GM21737 (cell line): ENCODE data around the gene LRP3.
"Not testable (repeated sequence)": the region's sequence is repeated elsewhere in the genome, so short reads cannot be mapped to it uniquely, and the experiment has no call there.

Experiments
- ATAC-seq: cut with Tn5 transposase; IDR thresholded peaks from one replicate; pipeline ENCODE4 v1.9.1; 2021; ENCODE audit warnings: mild to moderate bottlenecking, moderate library complexity; ENCODE audit not compliant: unreplicated experiment

LRP3 gene

DNA sequence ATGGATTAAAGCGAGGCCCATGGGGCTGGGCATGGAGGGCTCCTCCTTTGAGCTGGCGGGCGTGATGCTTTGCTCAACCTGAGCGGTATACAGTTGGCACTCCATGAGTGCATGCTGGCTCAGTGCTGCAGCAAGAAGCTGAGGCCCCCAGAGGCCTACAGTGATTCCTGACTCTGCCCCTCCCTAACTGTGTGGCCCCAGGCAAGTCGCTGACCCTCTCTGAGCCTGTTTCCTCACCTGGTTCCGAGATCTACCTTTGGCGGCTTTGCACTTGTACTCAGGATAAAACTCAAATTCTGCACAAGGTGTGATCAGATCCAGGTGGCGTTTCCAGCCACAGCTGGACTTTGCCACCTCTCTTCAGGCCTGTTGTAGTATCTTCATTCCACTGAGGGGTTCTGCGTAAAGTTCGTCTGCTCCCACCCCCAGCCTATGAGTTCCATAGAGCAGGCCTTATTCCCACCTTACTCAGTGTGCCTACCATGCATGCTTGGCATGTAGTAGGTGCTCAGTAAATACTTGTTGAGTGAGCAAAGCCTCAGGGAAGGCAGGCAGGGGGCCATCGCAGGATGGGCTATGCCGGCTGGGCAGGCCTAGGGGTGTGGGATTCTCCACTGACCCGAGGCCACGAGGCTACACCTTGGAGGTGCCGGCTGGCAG is 7.9 kb downstream of the LRP3 start:
- ATAC-seq: no peak

DNA sequence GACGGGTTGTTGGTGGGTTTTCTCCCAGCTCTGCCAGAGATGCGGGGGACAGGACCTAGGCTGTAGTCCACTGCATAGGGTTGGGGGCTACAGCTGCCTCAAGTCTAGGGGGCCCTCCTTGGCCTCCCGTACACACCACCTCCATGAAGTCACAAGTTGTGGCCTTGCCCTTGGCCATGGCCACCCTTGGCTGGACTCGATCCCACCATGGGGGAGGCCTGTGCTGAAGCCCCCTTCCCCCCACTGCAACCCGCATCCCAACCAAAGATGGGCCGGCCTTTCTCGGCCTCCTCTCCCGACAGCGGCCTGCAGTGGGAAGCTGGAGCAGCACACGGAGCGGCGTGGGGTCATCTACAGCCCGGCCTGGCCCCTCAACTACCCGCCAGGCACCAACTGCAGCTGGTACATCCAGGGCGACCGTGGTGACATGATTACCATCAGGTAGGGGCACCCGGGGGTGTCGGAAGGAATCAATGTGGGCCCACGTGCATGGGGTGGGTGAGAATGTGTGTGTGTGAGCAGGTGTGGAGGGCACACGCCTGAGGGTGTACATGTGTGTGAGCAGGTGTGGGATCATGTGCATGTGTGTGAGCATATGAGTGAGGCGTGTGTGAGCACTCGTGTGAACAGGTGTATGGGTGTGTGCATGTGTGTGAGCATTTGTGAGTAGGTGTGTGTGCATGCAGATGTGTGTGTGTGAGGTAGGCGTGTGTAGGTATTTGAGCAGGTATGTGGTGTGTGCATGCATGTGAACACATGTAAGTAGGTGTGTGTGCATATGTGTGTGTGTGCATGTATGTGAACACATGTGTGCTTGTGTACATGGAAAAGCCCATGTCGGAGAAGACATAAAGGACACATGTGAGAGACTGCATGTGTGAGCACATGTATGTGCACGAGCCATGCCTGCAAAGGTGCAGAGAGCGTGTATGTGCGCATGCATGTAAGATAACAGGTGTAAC is 8.7 kb downstream of the LRP3 start:
- no peak for ATAC-seq

- ATAC-seq: no peak
Measured at GRCh38 chr19:33203529-33203928, 9.4 kb downstream of the LRP3 start.

GRCh38 chr19:33204136-33204973 is 10.2 kb downstream of the LRP3 start:
- no peak for ATAC-seq

GRCh38 chr19:33205110-33205509 is 11.0 kb downstream of the LRP3 start:
- ATAC-seq: no peak

- no peak for ATAC-seq
Measured at GRCh38 chr19:33205531-33206260, 11.6 kb downstream of the LRP3 start.

- no peak for ATAC-seq
Measured at GRCh38 chr19:33206261-33207039, 12.3 kb downstream of the LRP3 start.

GRCh38 chr19:33207040-33207620 is 13.0 kb downstream of the LRP3 start:
- no peak for ATAC-seq

DNA sequence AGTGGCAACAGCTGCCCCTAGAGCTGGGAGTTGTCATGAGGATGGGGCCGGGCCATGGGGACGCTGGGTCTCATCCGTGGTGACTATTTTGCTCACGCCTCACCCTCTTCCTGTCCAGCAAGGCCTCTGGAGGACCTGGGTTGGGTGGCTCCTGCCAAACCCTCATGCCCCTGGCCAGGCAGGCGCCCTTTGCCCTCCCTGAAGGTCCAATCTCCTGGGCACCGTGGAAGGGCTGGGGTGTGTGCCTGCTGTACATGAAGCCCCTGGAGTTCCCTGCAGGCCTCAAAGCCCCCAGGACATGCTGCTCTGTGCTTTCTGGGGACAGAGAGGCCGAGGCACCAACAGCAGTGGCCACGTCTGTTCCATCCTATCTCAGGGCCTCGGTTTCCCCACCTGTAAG is 13.8 kb downstream of the LRP3 start:
- no peak for ATAC-seq

DNA sequence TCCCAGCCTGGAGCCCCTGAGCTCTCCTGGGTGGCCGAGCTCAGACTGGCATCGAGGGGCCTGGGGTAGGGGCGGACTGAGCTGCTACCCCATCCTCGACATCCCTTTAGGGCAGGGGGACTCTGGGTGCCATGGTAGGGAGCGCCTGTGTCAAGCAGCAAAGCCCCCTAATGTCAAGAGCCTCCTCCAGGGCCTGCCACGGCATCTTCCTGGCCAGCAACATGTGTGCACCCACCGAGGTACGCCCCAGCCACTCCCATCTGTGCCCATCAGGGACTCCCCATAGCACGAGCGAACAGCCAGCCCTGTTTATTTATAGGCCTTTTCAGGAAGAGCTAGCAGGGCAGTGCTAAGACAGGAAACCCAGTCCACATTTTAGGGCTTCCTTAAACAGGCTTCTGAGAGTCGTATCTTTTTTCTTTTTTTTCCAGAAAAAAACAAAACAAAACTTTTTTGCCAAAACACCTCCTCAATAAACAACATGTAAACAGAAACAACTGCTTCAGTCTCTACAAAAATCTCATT is 14.3 kb downstream of the LRP3 start:
- no peak for ATAC-seq

DNA sequence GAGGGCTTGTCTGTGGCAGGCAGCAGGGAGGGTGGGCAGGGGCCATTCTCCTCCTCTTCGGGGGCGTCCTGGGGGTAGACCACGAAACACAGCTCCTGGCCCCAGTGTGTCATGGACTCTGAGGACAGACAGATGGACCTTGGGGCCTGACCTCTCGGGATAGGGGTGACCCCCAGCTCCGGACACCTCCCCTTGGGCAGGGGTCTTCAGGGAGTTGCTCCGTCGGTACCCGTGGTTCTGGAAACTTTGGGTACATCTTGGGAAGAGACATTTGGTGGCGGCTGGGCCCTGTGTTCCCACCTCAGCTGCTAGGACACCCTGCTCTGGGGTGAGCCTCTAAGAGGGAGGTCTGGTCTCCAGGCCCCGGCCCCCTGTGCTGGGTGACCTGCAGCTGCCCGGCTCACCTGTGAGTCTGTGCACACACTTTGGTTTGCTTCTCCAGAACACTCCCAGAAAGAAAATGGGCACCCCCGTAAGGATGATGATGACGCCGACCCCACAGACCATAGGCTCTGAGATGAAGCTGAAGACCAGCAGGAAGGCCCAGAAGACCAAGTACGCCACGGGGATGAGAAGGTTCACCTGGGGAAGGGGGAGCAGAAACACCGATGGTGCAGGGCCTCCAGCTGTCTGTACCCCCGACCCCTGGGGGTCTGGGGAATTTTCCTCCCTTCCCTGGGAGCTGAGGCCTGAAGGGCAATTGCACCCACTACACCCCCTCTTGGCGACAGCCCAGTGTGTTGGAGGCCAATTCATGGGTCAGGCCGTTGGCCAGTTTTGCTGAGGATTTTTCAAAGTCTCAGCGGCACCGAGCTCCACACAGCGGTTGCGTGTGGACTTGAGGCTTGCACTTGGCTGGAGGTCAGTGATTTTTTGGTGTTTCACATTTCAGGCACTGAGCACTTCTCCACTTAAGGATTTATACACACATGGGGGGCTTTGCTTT is 15.0 kb downstream of the LRP3 start:
- no peak for ATAC-seq

DNA sequence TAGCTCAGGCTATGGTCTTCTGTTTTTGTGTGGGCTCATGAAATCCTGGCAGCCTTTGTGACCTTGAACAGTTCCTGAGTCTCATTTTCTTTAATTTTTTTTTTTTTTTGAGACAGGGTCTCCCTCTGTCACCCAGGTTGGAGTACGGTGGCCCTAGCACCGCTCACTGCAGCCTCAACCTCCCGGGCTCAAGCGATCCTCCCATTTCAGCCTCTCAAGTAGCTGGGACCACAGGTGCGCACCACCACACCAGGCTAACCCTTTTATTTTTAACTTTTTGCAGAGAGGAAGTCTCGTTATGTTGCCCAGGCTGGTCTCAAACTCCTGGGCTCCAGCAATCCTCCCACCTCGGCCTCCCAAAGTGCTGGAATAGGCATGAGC is 15.7 kb downstream of the LRP3 start:
- ATAC-seq: not testable (repeated sequence)

- ATAC-seq: no peak
Measured at GRCh38 chr19:33210266-33210940, 16.3 kb downstream of the LRP3 start.

DNA sequence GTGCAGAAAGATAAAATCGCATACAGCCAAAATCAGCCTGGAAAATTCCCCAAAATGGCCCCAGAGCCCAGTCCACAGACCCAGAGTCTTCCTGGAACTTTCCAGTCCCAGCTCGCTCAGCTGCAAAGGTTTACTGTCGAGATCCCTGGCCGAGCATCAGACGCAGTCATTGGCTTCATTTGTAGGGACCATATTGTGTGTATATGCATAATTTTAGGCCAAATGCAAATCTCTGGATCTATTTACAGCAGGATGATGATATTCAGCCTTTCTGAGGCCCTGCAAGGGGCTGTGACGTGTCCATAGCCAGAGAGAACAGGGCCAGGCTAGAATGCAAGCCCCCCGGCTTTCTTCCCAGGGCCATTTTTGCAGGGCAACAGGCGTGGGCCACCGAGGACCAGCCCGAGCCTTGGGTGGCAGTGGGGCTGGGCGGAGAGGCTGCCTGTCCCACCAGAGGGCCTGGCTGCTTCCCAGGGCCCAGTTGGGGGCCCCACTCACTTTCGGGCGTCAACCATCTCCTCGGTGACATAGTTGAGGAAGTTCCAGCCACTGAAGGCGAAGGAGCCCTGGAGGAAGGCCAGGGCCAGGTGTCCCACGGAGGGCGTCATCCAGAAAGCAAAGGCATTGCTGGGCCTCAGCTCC is 17.8 kb downstream of the LRP3 start:
- ATAC-seq: no peak

DNA sequence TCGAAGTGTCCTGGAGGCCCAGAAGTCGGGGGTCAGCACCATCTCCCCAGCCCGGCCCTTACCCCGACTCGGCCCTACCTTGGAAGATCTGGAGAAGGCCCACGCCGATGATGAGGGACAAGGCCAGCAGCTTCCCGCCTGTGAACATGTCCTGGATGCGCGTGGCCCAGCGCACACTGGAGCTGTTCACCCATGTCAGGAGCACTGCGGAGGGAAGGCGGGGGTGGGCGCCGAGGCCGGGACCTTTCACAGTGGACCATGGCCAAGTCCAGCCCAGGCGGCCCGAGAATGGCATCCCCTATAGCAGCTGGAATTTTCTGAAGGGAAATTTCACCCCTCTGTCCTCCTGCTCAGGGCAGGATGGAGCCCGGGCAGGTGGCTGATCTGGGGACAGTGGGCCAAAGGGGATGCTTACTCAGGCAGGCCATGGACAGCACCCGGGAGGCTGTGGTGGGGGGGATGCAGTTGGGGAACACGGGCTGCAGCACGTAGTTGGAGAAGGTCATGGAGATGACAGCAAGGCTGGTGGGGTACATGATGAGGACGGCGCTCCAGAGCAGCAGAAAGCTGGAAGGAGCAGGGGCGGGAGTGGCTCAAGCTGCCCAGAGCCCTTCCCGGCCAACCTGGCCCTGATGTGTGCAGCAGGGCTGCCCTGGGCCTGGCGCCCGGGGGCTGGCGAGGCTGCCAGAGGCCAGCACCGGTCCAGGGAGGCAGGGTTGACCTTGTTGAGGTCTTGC is 18.5 kb downstream of the LRP3 start:
- ATAC-seq: no peak

DNA sequence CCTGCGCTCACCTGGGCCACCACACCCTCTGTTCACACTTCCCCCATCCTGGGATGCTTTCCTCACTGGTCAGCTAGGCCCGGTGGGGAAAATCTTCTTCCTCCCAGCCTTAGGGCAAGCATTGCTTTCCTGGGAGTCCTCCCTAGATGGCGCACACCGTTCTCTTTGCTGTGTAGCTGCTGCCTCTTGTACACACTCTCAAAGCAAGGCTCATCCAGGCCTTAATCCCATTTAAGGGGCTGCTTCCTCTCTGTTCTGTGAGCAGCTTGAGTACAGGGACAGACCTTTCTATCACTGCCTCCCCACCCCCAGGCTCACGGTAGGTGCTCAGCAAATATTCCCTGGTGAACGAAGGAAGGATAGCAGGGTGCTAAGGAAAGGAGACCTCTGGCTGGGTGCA is 20.5 kb downstream of the LRP3 start:
- no peak for ATAC-seq
